Neuronal stem cell (in vitro differentiated cells): ENCODE data around the gene OVOL1.

ENCODE experiments used
- DNase-seq: peaks from one replicate; pipeline ENCODE4 v3.0.0-alpha.2; 2013; ENCODE audit warnings: low spot score
- H2AFZ ChIP-seq: one replicate; pipeline ENCODE4 v1.6.1; 2013; ENCODE audit warnings: mild to moderate bottlenecking, low read length, inconsistent platforms
- H2AK5ac ChIP-seq: 2 replicates; pipeline ENCODE4 v1.6.1; 2013; ENCODE audit warnings: low read depth, mild to moderate bottlenecking, inconsistent platforms, low read length, moderate library complexity, mixed read lengths
- H2BK120ac ChIP-seq: 2 replicates; pipeline ENCODE4 v1.6.1; 2013; ENCODE audit warnings: low read depth, mild to moderate bottlenecking, inconsistent platforms, low read length, moderate library complexity, mixed read lengths
- H2BK12ac ChIP-seq: one replicate; pipeline ENCODE4 v1.6.1; 2013; ENCODE audit warnings: low read length, inconsistent platforms
- H2BK15ac ChIP-seq: 2 replicates; pipeline ENCODE4 v1.6.1; 2013; ENCODE audit warnings: mild to moderate bottlenecking, low read length, inconsistent platforms, mixed read lengths
- H2BK5ac ChIP-seq: one replicate; pipeline ENCODE4 v1.6.1; 2013; ENCODE audit warnings: inconsistent platforms, mild to moderate bottlenecking, low read length, moderate library complexity
- H3K14ac ChIP-seq: one replicate; pipeline ENCODE4 v1.6.1; 2013; ENCODE audit warnings: low read length, inconsistent platforms
- H3K18ac ChIP-seq: 2 replicates; pipeline ENCODE4 v1.6.1; 2013; ENCODE audit warnings: low read length, inconsistent platforms
- H3K23ac ChIP-seq: 2 replicates; pipeline ENCODE4 v1.6.1; 2013; ENCODE audit warnings: low read depth, mild to moderate bottlenecking, mixed read lengths, low read length, inconsistent platforms; ENCODE audit not compliant: poor library complexity
- H3K27ac ChIP-seq: replicated peaks from 3 replicates; pipeline ENCODE4 v1.5.1; 2013; ENCODE audit warnings: low read length, inconsistent platforms
- H3K27me3 ChIP-seq, 3 experiments: 2 replicates each; pipeline ENCODE4 v1.6.1; 2013; ENCODE audit warnings: low read length in 3 of 3, mild to moderate bottlenecking in 2 of 3, inconsistent platforms in 1 of 3, low read depth in 1 of 3, mixed read lengths in 1 of 3, moderate library complexity in 1 of 3; ENCODE audit not compliant: control insufficient read depth in 3 of 3, insufficient read depth in 3 of 3
- H3K36me3 ChIP-seq, 2 donors: replicated peaks in 1 of 2; 2 replicates each; pipeline ENCODE4 v1.6.1; 2013; ENCODE audit warnings: low read length in 2 of 2; ENCODE audit not compliant: control insufficient read depth in 2 of 2, insufficient read depth in 2 of 2
- H3K4ac ChIP-seq: 2 replicates; pipeline ENCODE4 v1.6.1; 2013; ENCODE audit warnings: inconsistent platforms, mild to moderate bottlenecking, low read length, moderate library complexity
- H3K4me1 ChIP-seq, 2 donors: 1 replicate in 1 of 2; 2 replicates in 1 of 2; pipeline ENCODE4 v1.6.1; 2013; ENCODE audit warnings: low read length in 2 of 2, low read depth in 1 of 2; ENCODE audit not compliant: control insufficient read depth in 2 of 2, insufficient read depth in 1 of 2
- H3K4me2 ChIP-seq: one replicate; pipeline ENCODE4 v1.6.1; 2013; ENCODE audit warnings: mild to moderate bottlenecking, low read length, inconsistent platforms; ENCODE audit not compliant: insufficient read depth, poor library complexity, severe bottlenecking
- H3K4me3 ChIP-seq, 2 donors: 2 replicates each; pipeline ENCODE4 v1.5.1; 2013; ENCODE audit warnings: low read length in 2 of 2, mild to moderate bottlenecking in 2 of 2, inconsistent platforms in 1 of 2, moderate library complexity in 1 of 2
- H3K79me1 ChIP-seq: one replicate; pipeline ENCODE4 v1.6.1; 2013; ENCODE audit warnings: low read depth, mild to moderate bottlenecking, inconsistent platforms, low read length, moderate library complexity
- H3K9ac ChIP-seq: one replicate; pipeline ENCODE4 v1.6.1; 2013; ENCODE audit warnings: mild to moderate bottlenecking, low read depth, low read length, inconsistent platforms; ENCODE audit not compliant: poor library complexity
- H3K9me3 ChIP-seq, 2 donors: replicated peaks in 1 of 2; 2 replicates each; pipeline versions ENCODE3 to v1.6.1; 2013; ENCODE audit warnings: low read length in 2 of 2, mild to moderate bottlenecking in 2 of 2, inconsistent platforms in 1 of 2, low read depth in 1 of 2, mixed read lengths in 1 of 2, moderate library complexity in 1 of 2; ENCODE audit not compliant: control insufficient read depth in 2 of 2, insufficient read depth in 1 of 2
- H4K8ac ChIP-seq: one replicate; pipeline ENCODE4 v1.6.1; 2013; ENCODE audit warnings: low read depth, mild to moderate bottlenecking, inconsistent platforms, low read length, moderate library complexity
- H4K91ac ChIP-seq: one replicate; pipeline ENCODE4 v1.6.1; 2013; ENCODE audit warnings: low read length, low read depth, mild to moderate bottlenecking, inconsistent platforms; ENCODE audit not compliant: poor library complexity
- WGBS, 2 donors: extraction: QIAGEN DNeasy Blood & Tissue Kit; methylation state at CpG; one replicate each; pipeline ENCODE4 v1.1.7; 2013; ENCODE audit warnings: missing lambda C conversion rate in 2 of 2, mixed read lengths in 1 of 2; ENCODE audit not compliant: insufficient read length in 2 of 2, insufficient replicate concordance in 1 of 2; ENCODE audit errors: extremely low coverage in 2 of 2; 5-methylcytosine and 5-hydroxymethylcytosine counted together

OVOL1 gene

DNA sequence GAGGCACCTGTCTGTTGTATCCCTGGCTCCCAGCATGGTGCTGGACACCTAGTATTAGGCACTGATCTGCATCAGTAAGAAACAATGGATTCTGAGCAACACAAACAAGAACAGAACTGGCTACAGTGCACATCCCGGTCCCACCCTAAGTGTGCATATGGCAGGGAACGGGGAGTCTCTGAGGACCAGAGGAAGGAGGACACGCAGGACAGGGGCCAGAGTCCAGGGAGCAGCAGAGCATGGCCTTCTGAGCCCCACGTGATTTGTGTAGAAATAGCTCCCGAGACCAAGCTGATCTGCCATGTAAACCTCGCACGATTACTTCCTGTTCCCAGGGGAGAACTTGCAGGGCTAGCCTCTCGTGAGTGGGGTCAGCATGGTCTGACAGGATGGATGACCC is 34.2 kb downstream of the OVOL1 start:
- Histone ChIP-seq H3K4me3 (peak overlapping the region in 1 of 2 donors; percentile 26), H2AK5ac (no peak overlapping the region), H2AFZ (peak overlapping the region; percentile 79), H3K14ac (no peak overlapping the region), H3K4me1 (peaks cover 0 to 7% of the 10 kb centered on the region in 2 donors), H3K23ac (no peak overlapping the region), H4K91ac (no peak overlapping the region), H3K18ac (no peak overlapping the region), H4K8ac (no peak overlapping the region), H3K27ac (no peak overlapping the region), H2BK12ac (no peak overlapping the region), H3K4me2 (no peak overlapping the region), H3K4ac (no peak overlapping the region), H3K79me1 (peaks cover 3% of the 10 kb centered on the region), H3K9me3 (peaks cover 0 to 2% of the 10 kb centered on the region in 2 donors), H3K9ac (peak overlapping the region; percentile 1), H2BK5ac (no peak overlapping the region), H2BK120ac (no peak overlapping the region), H3K36me3 (no peaks in the 10 kb centered on the region), H2BK15ac (no peak overlapping the region), H3K27me3 (peaks cover 0 to 3% (median 0%) of the 10 kb centered on the region in 3 experiments)
- no CpG with 5 or more reads among the region's 8 CpGs for WGBS, 2 donors
- DNase-seq, result no peak

- Histone ChIP-seq H3K9ac (no peak overlapping the region), H2BK12ac (no peak overlapping the region), H2AFZ (no peak overlapping the region), H3K27me3 (peaks cover 0 to 3% (median 0%) of the 10 kb centered on the region in 3 experiments), H2BK15ac (no peak overlapping the region), H3K18ac (no peak overlapping the region), H3K4me3 (no peak overlapping the region), H3K4me1 (peaks cover 0 to 7% of the 10 kb centered on the region in 2 donors), H3K79me1 (peaks cover under 1% of the 10 kb centered on the region), H3K27ac (no peak overlapping the region), H3K9me3 (peaks cover 0 to 2% of the 10 kb centered on the region in 2 donors), H3K36me3 (no peaks in the 10 kb centered on the region), H4K91ac (no peak overlapping the region), H3K14ac (no peak overlapping the region), H3K23ac (no peak overlapping the region), H3K4me2 (no peak overlapping the region), H3K4ac (no peak overlapping the region), H2BK5ac (no peak overlapping the region), H2AK5ac (no peak overlapping the region), H4K8ac (no peak overlapping the region), H2BK120ac (no peak overlapping the region)
- 100% methylated on average over 2 of the region's 15 CpGs; no CpG with 5 or more reads in 1 of the 2 donors for WGBS, 2 donors
- DNase-seq, result no peak
These were observed 36.1 kb downstream of the OVOL1 start for GRCh38 chr11:65822776-65823528.

DNA sequence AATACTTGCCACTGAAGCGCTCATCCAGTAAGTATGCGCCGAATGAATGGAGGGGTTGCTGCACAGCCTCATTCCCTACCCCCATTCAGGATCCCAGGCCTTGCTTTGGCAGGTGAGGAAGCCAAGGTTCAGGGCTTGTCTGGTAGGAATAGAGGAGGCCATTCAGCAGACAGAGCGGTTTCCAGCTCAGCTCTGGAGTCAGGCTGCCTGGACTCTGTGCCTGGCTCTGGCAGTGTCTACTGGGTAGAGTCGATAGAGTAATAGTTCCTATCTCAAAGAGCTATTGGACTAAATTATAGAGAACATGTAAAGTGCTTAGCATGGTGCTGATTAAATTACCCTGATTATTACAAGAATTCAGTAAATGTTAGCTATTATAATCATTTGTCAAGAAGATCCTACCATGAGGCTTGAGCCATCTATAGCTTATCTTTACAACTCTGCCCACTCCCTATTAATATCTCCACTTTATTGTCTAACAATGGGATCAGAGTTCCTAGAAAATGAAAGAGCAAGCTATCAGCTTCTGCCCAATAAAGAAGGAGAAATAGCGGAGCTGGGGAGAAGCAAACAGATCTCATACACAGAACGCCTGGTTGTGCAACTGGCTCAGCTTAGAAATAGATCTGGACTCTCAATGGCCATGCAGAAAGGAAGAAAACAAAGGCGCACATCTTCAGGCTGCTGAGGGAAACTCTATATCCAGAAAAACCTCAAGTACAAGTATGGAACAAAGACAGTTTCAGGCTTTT is 40.3 kb downstream of the OVOL1 start:
- H2AK5ac ChIP-seq, result no peak overlapping the region
- no peaks in the 10 kb centered on the region for H3K4me1 ChIP-seq
- no CpG with 5 or more reads among the region's 8 CpGs for WGBS, 2 donors
- no peak overlapping the region for H4K91ac ChIP-seq
- no peak overlapping the region for H4K8ac ChIP-seq
- H3K9ac ChIP-seq, result no peak overlapping the region
- H3K14ac ChIP-seq, result no peak overlapping the region
- H3K27me3 ChIP-seq, result peaks cover 0 to 12% (median 0%) of the 10 kb centered on the region in 3 experiments
- no peaks in the 10 kb centered on the region for H3K79me1 ChIP-seq
- no peak overlapping the region for H3K27ac ChIP-seq
- H2BK15ac ChIP-seq, result no peak overlapping the region
- H2BK120ac ChIP-seq, result no peak overlapping the region
- no peak overlapping the region for H3K18ac ChIP-seq
- H2AFZ ChIP-seq, result no peak overlapping the region
- H2BK12ac ChIP-seq, result no peak overlapping the region
- H3K9me3 ChIP-seq, result no peaks in the 10 kb centered on the region
- peak overlapping the region in 1 of 2 donors; percentile 1 for H3K4me3 ChIP-seq
- H3K4me2 ChIP-seq, result no peak overlapping the region
- no peaks in the 10 kb centered on the region for H3K36me3 ChIP-seq
- no peak overlapping the region for H2BK5ac ChIP-seq
- no peak for DNase-seq
- H3K23ac ChIP-seq, result no peak overlapping the region
- H3K4ac ChIP-seq, result no peak overlapping the region

DNA sequence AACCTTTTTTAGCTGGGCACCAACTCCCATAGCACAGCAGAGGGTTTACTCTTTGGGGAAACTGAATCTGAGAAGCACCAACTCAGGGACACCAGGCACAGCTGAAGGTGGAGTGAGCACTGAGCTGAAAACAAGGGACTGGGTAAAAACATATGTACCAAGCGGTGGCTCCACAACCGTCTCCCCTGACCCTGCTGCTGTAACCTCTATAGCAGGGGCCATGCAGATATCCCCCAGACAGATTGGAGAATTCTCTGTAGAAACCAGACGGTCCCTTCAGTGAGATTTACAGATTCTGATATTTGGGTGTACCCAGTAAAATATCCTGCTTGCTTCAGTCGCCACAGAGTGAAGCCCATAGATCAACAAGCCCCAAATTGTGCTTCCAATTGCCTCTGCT is 42.6 kb downstream of the OVOL1 start:
- Histone ChIP-seq H2AK5ac (no peak overlapping the region), H2BK12ac (no peak overlapping the region), H3K4me1 (peaks cover 5 to 9% of the 10 kb centered on the region in 2 donors), H3K4me2 (no peak overlapping the region), H2AFZ (no peak overlapping the region), H4K91ac (no peak overlapping the region), H2BK5ac (no peak overlapping the region), H3K4ac (no peak overlapping the region), H2BK15ac (no peak overlapping the region), H3K9me3 (no peaks in the 10 kb centered on the region), H3K18ac (no peak overlapping the region), H3K36me3 (no peaks in the 10 kb centered on the region), H4K8ac (no peak overlapping the region), H3K23ac (no peak overlapping the region), H2BK120ac (no peak overlapping the region), H3K9ac (no peak overlapping the region), H3K27ac (no peak overlapping the region), H3K4me3 (no peak overlapping the region), H3K79me1 (peaks cover 5% of the 10 kb centered on the region), H3K14ac (no peak overlapping the region), H3K27me3 (peaks cover 0 to 9% (median 0%) of the 10 kb centered on the region in 3 experiments)
- no CpG with 5 or more reads among the region's 4 CpGs for WGBS, 2 donors
- no peak for DNase-seq
